Measurements from ENCODE around the gene TRIO. TPM values are rescaled to one million over a fixed set of nuclear protein-coding genes. Genes with fewer than 3 reads are reported as not detected.

Gene TRIO
- total and polyA plus RNA-seq, 2 donors (not counting 3 experiments of a cell fraction or from before 2014, with no cell fraction given) = 82.9 to 248 TPM

DNA sequence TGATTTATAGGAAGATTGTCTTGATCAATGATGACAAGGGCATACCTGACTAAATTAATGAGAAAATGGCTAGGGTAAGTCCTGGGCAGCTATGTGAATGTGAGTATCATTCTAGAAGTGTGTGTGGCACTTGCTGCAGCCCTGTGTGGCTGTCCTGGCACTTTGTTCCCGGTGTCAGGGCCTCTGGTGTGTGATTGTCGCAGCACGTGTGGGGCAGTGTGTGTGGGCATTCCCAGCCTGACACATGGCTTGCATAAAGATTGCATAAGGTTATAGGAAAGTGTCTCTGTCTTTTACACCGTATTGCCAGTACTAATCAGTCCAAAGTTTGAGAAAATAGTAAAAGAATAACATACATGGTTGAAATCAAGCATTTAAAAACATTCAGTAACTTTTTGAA is 74.4 kb downstream of the TRIO start:
- Histone ChIP-seq H3K9me3 (replicated peaks; ENCODE audit: control insufficient read depth, insufficient read depth, low read length) (no peaks in the 10 kb centered on the region), H3K27ac (ENCODE audit: insufficient read depth, low read depth, low read length) (no peak overlapping the region), H3K27me3 (ENCODE audit: control insufficient read depth in 2 of 2, insufficient read depth in 2 of 2, low read length in 2 of 2) (no peaks in the 10 kb centered on the region), H3K79me2 (ENCODE audit: control insufficient read depth, insufficient read depth, low read length) (peaks cover 99% of the 10 kb centered on the region), H4K20me1 (replicated peaks; ENCODE audit: control insufficient read depth, extremely low read depth, insufficient read depth, low read length) (peaks cover 17% of the 10 kb centered on the region), H3K36me3 (ENCODE audit: control insufficient read depth in 2 of 2, extremely low read depth in 1 of 2, insufficient read depth in 2 of 2, low read length in 2 of 2) (no peaks in the 10 kb centered on the region), H3K9me1 (replicated peaks; ENCODE audit: control insufficient read depth, extremely low read depth, insufficient read depth, low read length) (no peaks in the 10 kb centered on the region), H3K4me1 (ENCODE audit: control insufficient read depth, extremely low read depth, insufficient read depth, low read length) (peaks cover 8% of the 10 kb centered on the region), H3K4me3 (replicated peaks in 1 of 3; ENCODE audit: insufficient read depth in 1 of 3, low read depth in 1 of 3, low read length in 3 of 3) (no peak overlapping the region), H3K9ac (replicated peaks; ENCODE audit: extremely low read depth, insufficient read depth, low read length) (no peak overlapping the region), H2AFZ (ENCODE audit: low read depth, low read length) (no peak overlapping the region), H3K4me2 (ENCODE audit: insufficient read depth, low read length) (no peak overlapping the region)
- intact Hi-C loops (cut with micrococcal nuclease) = no loop called here
- DNase-seq (ENCODE audit: low read depth, low spot score) (no peak), FAIRE-seq (no peak)
- CTCF ChIA-PET = interaction anchor here (1.6 kb wide), 1 partner anchor 8 kb away, joined by 5 read pairs; no protein-coding TSS in a partner anchor
- dilution Hi-C loops (cut with MboI; ENCODE audit: extremely low pct_ligation_motif_present, low sequenced_read_pairs) = no loop called here
- POLR2A ChIA-PET = no interaction called here
- TF ChIP-seq POLR2A (IDR thresholded peaks at IDR 0.05; ENCODE audit: low read depth, low read length) (no peak), JUN (IDR thresholded peaks at IDR 0.05; ENCODE audit: borderline replicate concordance, insufficient read depth, insufficient read length, low read depth) (no peak), MYC (IDR thresholded peaks at IDR 0.05; ENCODE audit: low read depth, low read length) (no peak), GATA2 (IDR thresholded peaks at IDR 0.05; ENCODE audit: insufficient read depth, insufficient read length, low read depth, low read length) (no peak), EZH2 (IDR thresholded peaks at IDR 0.05; ENCODE audit: borderline replicate concordance, low read depth, low read length, severe bottlenecking) (no peak), POLR2AphosphoS5 (IDR thresholded peaks at IDR 0.05; ENCODE audit: insufficient read depth, low read depth, low read length) (no peak), FOS (IDR thresholded peaks at IDR 0.05; ENCODE audit: borderline replicate concordance, insufficient read depth, low read length) (no peak)
- TF ChIP-seq, protein P1, sequence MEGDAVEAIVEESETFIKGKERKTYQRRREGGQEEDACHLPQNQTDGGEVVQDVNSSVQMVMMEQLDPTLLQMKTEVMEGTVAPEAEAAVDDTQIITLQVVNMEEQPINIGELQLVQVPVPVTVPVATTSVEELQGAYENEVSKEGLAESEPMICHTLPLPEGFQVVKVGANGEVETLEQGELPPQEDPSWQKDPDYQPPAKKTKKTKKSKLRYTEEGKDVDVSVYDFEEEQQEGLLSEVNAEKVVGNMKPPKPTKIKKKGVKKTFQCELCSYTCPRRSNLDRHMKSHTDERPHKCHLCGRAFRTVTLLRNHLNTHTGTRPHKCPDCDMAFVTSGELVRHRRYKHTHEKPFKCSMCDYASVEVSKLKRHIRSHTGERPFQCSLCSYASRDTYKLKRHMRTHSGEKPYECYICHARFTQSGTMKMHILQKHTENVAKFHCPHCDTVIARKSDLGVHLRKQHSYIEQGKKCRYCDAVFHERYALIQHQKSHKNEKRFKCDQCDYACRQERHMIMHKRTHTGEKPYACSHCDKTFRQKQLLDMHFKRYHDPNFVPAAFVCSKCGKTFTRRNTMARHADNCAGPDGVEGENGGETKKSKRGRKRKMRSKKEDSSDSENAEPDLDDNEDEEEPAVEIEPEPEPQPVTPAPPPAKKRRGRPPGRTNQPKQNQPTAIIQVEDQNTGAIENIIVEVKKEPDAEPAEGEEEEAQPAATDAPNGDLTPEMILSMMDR (IDR thresholded peaks at IDR 0.05; ENCODE audit: extremely low read depth in 1 of 2, insufficient read depth in 1 of 2, low read depth in 1 of 2, low read length in 2 of 2) = no peak
- TF ChIP-seq, protein P2, sequence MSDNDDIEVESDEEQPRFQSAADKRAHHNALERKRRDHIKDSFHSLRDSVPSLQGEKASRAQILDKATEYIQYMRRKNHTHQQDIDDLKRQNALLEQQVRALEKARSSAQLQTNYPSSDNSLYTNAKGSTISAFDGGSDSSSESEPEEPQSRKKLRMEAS (IDR thresholded peaks at IDR 0.05; ENCODE audit: insufficient read depth, insufficient read length) = no peak
- no TSS peak for BruUV-seq (replicated peaks)
